Liver (tissue), 9 donors: ENCODE data around the gene UNC5B. TPM values are rescaled to one million over a fixed set of nuclear protein-coding genes. Genes with fewer than 3 reads are reported as not detected.
A peak's percentile ranks its signal among the peaks of the same experiment; 100 is the strongest.

Source experiments
- DNase-seq: peaks from one replicate; pipeline ENCODE4 v3.0.0-alpha.2; 2017; ENCODE audit warnings: low spot score
- H3K27ac ChIP-seq, 2 donors: one replicate each; pipeline ENCODE4 v1.7.0; 2013; ENCODE audit warnings: inconsistent platforms in 2 of 2, low read length in 2 of 2, control low read depth in 1 of 2, low read depth in 1 of 2, mild to moderate bottlenecking in 1 of 2
- H3K27me3 ChIP-seq, 4 donors: one replicate each; pipeline versions ENCODE4 v1.6.1 to v1.7.0; 2013; ENCODE audit warnings: low read length in 3 of 4, inconsistent platforms in 1 of 4, mild to moderate bottlenecking in 1 of 4, moderate library complexity in 1 of 4; ENCODE audit not compliant: control insufficient read depth in 4 of 4, insufficient read depth in 4 of 4
- H3K36me3 ChIP-seq, 4 donors: one replicate each; pipeline versions ENCODE4 v1.6.1 to v1.7.0; 2013; ENCODE audit warnings: low read length in 3 of 4, mild to moderate bottlenecking in 3 of 4, low read depth in 1 of 4, moderate library complexity in 1 of 4; ENCODE audit not compliant: control insufficient read depth in 4 of 4, insufficient read depth in 3 of 4
- H3K4me1 ChIP-seq, 4 donors: one replicate each; pipeline versions ENCODE4 v1.6.1 to v1.7.0; 2013; ENCODE audit warnings: low read length in 3 of 4, mild to moderate bottlenecking in 3 of 4, moderate library complexity in 1 of 4; ENCODE audit not compliant: control insufficient read depth in 4 of 4, insufficient read depth in 4 of 4
- H3K4me3 ChIP-seq, 3 donors: one replicate each; pipeline versions ENCODE4 v1.6.1 to v1.7.0; 2013; ENCODE audit warnings: low read length in 3 of 3, control low read depth in 1 of 3, low read depth in 1 of 3, mild to moderate bottlenecking in 1 of 3
- H3K9ac ChIP-seq, 2 donors: one replicate each; pipeline ENCODE4 v1.7.0; 2013; ENCODE audit warnings: low read length in 2 of 2, mild to moderate bottlenecking in 2 of 2, moderate library complexity in 2 of 2, control low read depth in 1 of 2, low read depth in 1 of 2
- H3K9me3 ChIP-seq, 4 donors: one replicate each; pipeline versions ENCODE4 v1.6.1 to v1.7.0; 2013; ENCODE audit warnings: low read length in 3 of 4; ENCODE audit not compliant: control insufficient read depth in 4 of 4
- ATF3 ChIP-seq: IDR thresholded peaks from 2 replicates; pipeline ENCODE4 v1.6.1; 2016; ENCODE audit warnings: antibody characterized with exemption
- CTCF ChIP-seq: fragments of 150-350 bp; IDR thresholded peaks from 2 replicates; pipeline ENCODE4 v1.5.1; 2017; ENCODE audit warnings: improper control_type of control experiment, low read depth, low read length; ENCODE audit not compliant: missing input control
- EGR1 ChIP-seq, 2 donors: IDR thresholded peaks; 2 replicates each; pipeline ENCODE4 v1.6.1; 2016 to 2018; ENCODE audit warnings: antibody characterized with exemption in 2 of 2, low read depth in 2 of 2
- FOXA1 ChIP-seq: IDR thresholded peaks from 2 replicates; pipeline ENCODE4 v1.6.1; 2016; ENCODE audit warnings: antibody characterized with exemption
- FOXA2 ChIP-seq: IDR thresholded peaks from 2 replicates; pipeline ENCODE4 v1.6.1; 2016; ENCODE audit warnings: antibody characterized with exemption
- GABPA ChIP-seq, 2 donors: IDR thresholded peaks in 1 of 2; conservative IDR thresholded peaks in 1 of 2; 2 replicates each; pipeline ENCODE4 v1.6.1; 2016; ENCODE audit warnings: antibody characterized with exemption in 2 of 2, mild to moderate bottlenecking in 1 of 2, moderate library complexity in 1 of 2
- HNF4A ChIP-seq, 2 donors: conservative IDR thresholded peaks; 2 replicates each; pipeline ENCODE4 v1.6.1; 2016; ENCODE audit warnings: antibody characterized with exemption in 2 of 2, mild to moderate bottlenecking in 2 of 2
- HNF4G ChIP-seq: IDR thresholded peaks from 2 replicates; pipeline ENCODE4 v1.6.1; 2016; ENCODE audit warnings: antibody characterized with exemption
- JUND ChIP-seq, 2 donors: IDR thresholded peaks; 2 replicates each; pipeline ENCODE4 v1.6.1; 2016; ENCODE audit warnings: antibody characterized with exemption in 2 of 2
- MAX ChIP-seq: IDR thresholded peaks from 2 replicates; pipeline ENCODE4 v1.6.1; 2016; ENCODE audit warnings: antibody characterized with exemption
- NR2F2 ChIP-seq: IDR thresholded peaks from 2 replicates; pipeline ENCODE4 v1.6.1; 2016; ENCODE audit warnings: antibody characterized with exemption
- RAD21 ChIP-seq, 2 donors: IDR thresholded peaks; 2 replicates each; pipeline ENCODE4 v1.6.1; 2016; ENCODE audit warnings: antibody characterized with exemption in 2 of 2, mild to moderate bottlenecking in 2 of 2
- RXRA ChIP-seq, 2 donors: IDR thresholded peaks; 2 replicates each; pipeline ENCODE4 v1.6.1; 2017 to 2018; ENCODE audit warnings: antibody characterized with exemption in 2 of 2, mild to moderate bottlenecking in 1 of 2
- SP1 ChIP-seq: IDR thresholded peaks from 2 replicates; pipeline ENCODE4 v1.6.1; 2018; ENCODE audit warnings: antibody characterized with exemption, mild to moderate bottlenecking
- YY1 ChIP-seq: IDR thresholded peaks from 2 replicates; pipeline ENCODE4 v1.6.1; 2016; ENCODE audit warnings: antibody characterized with exemption, mild to moderate bottlenecking
- ZBTB33 ChIP-seq: IDR thresholded peaks from 2 replicates; pipeline ENCODE4 v1.6.1; 2016; ENCODE audit warnings: antibody characterized with exemption
- WGBS: extraction: QIAGEN DNeasy Blood & Tissue Kit; methylation state at CpG from one replicate; pipeline ENCODE4 v1.1.7; 2013; 5-methylcytosine and 5-hydroxymethylcytosine counted together
- polyA plus RNA-seq, 2 donors: library from polyadenylated mRNA; stranded (reverse) in 1 of 2; unstranded in 1 of 2; fragments of 200-250 nt in 1 of 2; fragments of >200 nt in 1 of 2; fragmentation: Nextera tagmentation in 1 of 2; extraction: Ambion mirVana in 1 of 2; gene quantifications; one replicate each; pipeline versions ENCODE4 v1.2.1 to v1.2.3, GENCODE V29; 2013 to 2015
- total RNA-seq, 2 donors: library from RNA; depleted of rRNA; stranded (reverse); fragments of >200 nt; gene quantifications; one replicate each; pipeline ENCODE4 v1.2.3, GENCODE V29; 2014
- donor health status: healthy.
- donor health status: healthy.
- donor health status: healthy.
- donor health status: healthy.
- donor health status: healthy.

The UNC5B gene
- total and polyA plus RNA-seq, 4 donors, result 0.56 to 1.8 (median 1.3) TPM

- H3K36me3 ChIP-seq, result no peaks in the 10 kb centered on the region
- no peak overlapping the region for H3K9ac ChIP-seq
- H3K9me3 ChIP-seq, result no peaks in the 10 kb centered on the region
- 86% methylated on average over 7 of the region's 7 CpGs for WGBS
- TF ChIP-seq RAD21 (IDR thresholded peaks at IDR 0.05) (no peak), YY1 (no peak), HNF4A (conservative IDR thresholded peaks at IDR 0.05) (no peak), CTCF (no peak), FOXA2 (no peak), JUND (IDR thresholded peaks at IDR 0.05) (no peak), RXRA (IDR thresholded peaks at IDR 0.05) (no peak), FOXA1 (no peak), GABPA (IDR thresholded peaks at IDR 0.05 in 1 of 2, conservative IDR thresholded peaks at IDR 0.05 in 1 of 2) (no peak), ZBTB33 (no peak), ATF3 (no peak), NR2F2 (no peak), EGR1 (IDR thresholded peaks at IDR 0.05; ENCODE audit: low read depth in 2 of 2) (no peak), HNF4G (no peak), SP1 (no peak)
- no peak for DNase-seq
- no peaks in the 10 kb centered on the region for H3K27me3 ChIP-seq
- H3K4me3 ChIP-seq, result no peak overlapping the region
- H3K4me1 ChIP-seq, result peaks cover 0 to 15% (median 1%) of the 10 kb centered on the region in 4 donors
- peak overlapping the region; percentile 23 to 40 for H3K27ac ChIP-seq
Observed at GRCh38 chr10:71235808-71236207, 23.4 kb downstream of the UNC5B start.

GRCh38 chr10:71236286-71236685 lies 23.9 kb downstream of the UNC5B start:
- Histone ChIP-seq H3K36me3 (no peaks in the 10 kb centered on the region), H3K9me3 (no peaks in the 10 kb centered on the region), H3K9ac (no peak overlapping the region), H3K4me1 (peaks cover 0 to 16% (median 1%) of the 10 kb centered on the region in 4 donors), H3K27me3 (no peaks in the 10 kb centered on the region), H3K27ac (peak overlapping the region in 1 of 2 donors; percentile 23), H3K4me3 (no peak overlapping the region)
- DNase-seq, result no peak
- TF ChIP-seq NR2F2 (no peak), RXRA (IDR thresholded peaks at IDR 0.05) (no peak), MAX (no peak)
- 83% methylated on average over 10 of the region's 10 CpGs for WGBS
